ENCODE data around the gene RFX2.

GRCh38 chr19:5949792-5950305, 160.5 kb downstream of the RFX2 start:
- no peak for TF ChIP-seq CTCF (IDR thresholded peaks at IDR 0.05; ENCODE audit: insufficient read depth, low read depth, low read length)
- TF ChIP-seq EZH2 (IDR thresholded peaks at IDR 0.05; ENCODE audit: insufficient read depth, low read length), result no peak
